Esophagus mucosa (tissue), 1 donor: Measurements from ENCODE around the gene YIF1B. TPM values are rescaled to one million over a fixed set of nuclear protein-coding genes. Genes with fewer than 3 reads are reported as not detected.
"Not testable (repeated sequence)": the region's sequence is repeated elsewhere in the genome, so short reads cannot be mapped to it uniquely, and the experiment has no call there.

Source experiments
- ATAC-seq: fragments of 200-7000 bp; cut with Tn5 transposase; one replicate; pipeline ENCODE4 v1.9.1; 2020
- total RNA-seq: library from RNA; stranded (reverse); gene quantifications from one replicate; pipeline ENCODE4 v1.2.4, GENCODE V29; 2023
- donor health status: DM: yes; HTN: yes; CAD: no.

YIF1B gene
- total RNA-seq, 1 donor from 2014 or later, result 43.1 TPM

DNA sequence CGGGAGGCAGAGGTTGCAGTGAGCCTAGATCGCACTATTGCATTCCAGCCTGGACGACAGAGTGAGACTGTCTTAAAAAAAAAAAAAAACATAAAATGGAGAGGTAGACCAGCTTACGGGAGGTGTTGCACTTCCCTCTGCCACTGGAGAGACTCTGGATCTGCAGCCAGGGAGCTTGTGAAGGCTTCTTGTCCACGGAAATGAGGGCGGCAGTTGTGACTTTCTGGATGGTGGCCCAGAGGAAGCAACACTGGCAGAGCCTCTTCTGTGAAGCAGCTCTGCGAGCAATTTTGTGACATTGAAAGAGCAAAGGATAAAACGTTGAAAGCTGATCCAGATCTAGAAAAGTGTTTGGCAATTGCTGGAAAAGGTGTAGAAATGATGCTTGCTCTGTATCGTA, 41.0 kb downstream of the YIF1B start:
- ATAC-seq, result no peak

DNA sequence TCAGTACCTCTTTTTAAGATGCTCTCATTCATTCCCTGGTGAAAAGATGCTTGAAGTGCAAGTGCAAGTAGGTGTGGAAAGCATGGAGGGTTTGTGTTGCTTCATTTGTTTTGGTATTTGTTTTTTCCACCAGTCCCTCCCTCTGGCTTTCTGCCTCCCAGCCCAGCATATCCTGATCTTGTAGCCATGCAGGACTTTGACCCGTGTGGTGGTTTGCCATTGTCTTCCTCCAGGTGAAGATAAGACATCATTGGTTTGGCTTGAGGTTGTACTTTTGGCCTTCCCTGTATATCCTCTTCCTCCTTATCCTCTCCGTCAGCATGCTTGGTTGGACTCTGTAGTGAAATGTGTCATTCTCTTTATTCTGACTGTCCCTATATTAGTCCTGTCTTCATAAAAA, 42.2 kb downstream of the YIF1B start:
- ATAC-seq, result no peak

DNA sequence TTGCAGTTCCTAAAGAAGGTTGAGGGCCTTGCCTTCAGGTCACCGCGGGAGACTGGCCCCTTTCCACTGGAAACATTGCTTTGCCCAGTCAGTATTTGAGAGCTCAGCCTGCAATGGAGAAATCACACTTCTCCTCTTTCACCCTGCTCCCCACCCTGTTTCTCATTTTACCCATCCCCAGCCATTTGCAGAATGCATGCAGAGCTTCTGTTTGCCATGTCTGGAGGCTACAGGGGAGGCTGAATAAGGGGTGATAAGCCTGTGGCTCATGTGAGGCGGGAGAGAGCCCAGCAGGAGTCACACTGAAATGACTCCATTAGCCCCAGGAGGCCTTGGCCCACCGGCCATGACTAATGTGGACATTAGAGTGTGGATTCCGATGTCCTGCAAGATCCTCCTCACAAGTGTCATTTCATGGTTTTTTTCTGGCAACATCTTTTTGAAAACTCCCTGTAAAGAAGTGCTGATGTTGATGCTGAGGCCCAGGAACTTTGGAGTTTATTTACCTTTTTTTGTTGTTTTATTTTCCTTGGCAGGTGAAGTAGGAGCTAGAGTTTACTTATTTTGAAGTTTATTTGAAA, 45.1 kb downstream of the YIF1B start:
- ATAC-seq, result no peak

DNA sequence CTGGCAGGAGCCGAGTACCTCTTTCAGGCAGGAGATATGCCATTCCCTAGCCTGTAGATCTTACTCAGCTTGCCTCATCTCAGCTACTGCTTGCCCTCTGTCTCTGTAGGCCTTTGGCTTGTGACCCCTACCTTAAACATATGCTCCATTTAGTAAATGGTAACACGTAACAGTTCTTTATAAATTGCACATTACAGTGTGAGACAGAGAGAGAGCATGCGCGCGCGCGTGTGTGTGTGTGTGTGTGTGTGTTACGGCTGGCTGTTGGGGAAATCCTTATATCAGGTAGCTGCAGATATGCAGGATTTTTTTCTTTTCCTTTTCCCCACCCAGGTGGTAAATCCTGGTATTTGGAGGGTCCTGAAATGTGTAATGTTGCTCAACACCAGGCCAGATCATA, 47.2 kb downstream of the YIF1B start:
- ATAC-seq, result no peak

DNA sequence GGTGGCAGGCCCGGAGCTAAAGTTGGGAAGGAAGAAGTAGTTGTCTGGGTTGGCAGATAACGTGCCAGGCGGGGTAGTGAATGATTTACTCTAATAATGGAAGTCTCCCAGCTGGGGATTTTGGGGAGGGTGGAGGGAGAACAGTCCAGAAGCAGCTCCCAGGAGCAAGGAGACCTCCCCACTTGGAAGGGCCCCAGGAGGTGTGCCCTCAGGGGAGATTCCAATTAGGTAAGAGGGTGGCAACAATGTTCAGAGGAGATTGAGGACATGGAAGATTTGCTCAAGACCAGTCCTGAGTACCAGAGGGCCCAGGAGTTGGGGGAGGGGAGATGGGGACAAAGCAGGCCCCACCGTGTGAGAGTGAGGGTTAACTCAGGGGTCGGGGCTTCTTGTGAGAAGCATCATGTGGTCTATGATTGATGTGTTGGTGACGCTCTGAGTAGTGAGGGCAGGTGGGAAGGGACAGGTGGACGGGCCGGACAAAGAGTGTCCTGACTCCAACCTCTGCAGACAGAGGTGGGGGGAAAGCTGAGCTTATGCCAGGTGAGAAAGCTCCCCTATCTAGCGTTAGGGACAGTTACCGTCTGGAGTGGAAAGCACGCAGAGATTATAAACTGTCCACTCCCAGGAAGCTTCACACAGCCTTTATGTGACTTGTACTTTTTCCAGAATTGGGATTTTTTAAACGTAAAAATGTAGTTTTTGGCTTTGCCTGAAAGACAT, 47.8 kb downstream of the YIF1B start:
- ATAC-seq, result no peak

DNA sequence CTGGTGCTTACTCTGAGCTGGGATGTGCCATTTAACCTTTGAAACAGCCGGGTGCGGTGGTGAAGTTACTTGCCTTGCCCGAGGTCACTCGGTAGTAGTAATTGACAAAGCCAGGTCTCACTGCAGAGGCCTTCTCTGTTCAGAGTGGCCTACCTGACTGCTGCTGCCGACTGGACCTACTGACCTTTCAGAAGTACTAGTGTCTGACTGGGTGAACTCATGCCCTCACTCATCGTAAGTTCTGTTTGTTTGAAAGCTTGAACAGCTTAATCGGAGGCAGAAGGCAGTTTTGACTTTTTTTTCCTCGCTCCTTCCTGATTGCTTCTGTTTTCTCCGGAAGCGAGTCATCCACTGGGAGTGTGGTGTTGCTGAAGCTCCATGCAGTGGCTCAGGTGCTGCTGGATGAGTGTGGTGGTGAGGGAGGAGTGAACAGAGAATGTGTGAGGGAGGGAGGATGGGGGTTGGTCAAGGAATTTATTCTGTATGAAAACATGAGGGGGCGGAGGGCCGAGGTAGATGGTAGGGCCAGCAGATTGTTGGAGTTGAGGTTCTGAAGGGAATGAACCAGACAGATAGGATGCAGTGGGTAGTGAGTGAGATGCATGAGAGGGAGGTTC, 48.7 kb downstream of the YIF1B start:
- ATAC-seq, result peak; percentile 27

DNA sequence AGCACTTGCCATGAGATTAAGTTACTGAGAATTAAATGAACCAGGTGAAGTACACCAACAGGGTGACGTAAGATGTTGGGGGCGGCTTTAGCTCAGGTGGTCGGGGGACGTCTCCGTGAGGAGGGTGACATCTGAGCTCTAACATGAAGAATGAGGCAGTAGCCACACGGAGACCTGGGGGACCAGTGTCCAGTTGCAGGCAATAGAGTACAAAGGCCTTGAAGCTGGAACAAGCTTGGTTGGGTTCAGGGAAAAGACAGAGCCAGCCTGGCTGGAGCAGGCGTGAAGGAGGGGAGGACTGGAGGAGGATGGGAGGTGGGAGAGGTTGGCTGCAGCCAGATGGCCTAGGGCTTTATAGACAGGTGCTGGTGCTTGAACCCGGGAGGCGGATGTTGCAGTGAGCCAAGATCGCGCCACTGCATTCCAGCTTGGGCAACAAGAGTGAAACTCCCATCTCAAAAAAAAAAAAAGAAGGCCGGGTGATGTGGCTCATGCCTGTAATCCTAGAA, 49.8 kb downstream of the YIF1B start:
- no peak for ATAC-seq

DNA sequence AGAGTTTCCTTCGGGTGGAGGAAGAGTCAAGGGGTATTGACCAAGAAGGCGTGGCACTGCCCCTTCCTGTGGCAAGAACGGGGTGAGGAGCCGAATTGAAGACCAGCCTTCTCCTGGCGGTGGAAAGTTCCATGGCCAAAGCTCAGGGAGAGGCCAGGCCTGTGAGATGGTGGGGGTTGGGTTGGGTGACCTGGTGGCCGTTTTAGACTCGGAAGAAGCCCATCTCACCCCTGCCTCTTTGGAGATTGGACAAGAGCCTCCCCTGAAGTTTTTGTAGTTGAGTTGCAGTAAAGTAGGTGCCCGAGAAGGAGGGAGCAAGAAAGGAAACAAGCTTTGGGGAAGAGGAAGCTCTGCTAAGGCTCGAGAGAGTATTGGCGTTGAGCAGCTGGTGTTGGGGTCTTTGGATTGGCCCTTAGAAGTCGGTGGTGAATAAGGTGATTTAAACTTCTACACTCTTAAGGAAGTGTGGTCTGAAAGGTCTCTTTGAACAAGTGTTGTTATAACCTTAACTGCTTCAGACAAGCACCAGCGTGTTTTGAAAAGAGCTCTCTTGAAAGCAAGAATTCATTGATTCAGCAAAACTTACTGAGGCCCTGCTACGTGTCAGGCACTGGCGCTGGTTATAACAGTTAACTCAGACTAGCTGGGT, 50.4 kb downstream of the YIF1B start:
- ATAC-seq, result peak; percentile 7

DNA sequence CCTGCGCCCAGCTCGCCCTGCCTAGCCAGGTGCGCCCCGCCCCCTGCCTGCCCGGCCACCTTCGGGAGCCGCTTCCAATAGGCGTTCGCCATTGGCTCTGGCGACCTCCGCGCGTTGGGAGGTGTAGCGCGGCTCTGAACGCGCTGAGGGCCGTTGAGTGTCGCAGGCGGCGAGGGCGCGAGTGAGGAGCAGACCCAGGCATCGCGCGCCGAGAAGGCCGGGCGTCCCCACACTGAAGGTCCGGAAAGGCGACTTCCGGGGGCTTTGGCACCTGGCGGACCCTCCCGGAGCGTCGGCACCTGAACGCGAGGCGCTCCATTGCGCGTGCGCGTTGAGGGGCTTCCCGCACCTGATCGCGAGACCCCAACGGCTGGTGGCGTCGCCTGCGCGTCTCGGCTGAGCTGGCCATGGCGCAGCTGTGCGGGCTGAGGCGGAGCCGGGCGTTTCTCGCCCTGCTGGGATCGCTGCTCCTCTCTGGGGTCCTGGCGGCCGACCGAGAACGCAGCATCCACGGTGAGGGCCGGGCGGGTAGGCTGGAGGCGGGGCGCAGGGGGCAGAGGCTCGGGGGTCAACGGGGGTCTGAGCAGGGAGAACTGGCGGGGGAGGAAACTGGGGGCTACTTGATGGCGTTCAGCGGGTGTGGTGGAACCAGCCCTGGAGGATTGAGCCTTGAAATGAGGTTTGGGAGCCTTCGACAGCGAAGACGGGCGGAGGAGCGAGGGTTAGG, 51.1 kb downstream of the YIF1B start, which contains the start of gene SPINT2:
SPINT2 (plus strand) TSS at position 88 of the 727 bp plus-strand sequence; CDS start at position 408, 320 bp downstream.
- ATAC-seq, result peak; percentile 10

DNA sequence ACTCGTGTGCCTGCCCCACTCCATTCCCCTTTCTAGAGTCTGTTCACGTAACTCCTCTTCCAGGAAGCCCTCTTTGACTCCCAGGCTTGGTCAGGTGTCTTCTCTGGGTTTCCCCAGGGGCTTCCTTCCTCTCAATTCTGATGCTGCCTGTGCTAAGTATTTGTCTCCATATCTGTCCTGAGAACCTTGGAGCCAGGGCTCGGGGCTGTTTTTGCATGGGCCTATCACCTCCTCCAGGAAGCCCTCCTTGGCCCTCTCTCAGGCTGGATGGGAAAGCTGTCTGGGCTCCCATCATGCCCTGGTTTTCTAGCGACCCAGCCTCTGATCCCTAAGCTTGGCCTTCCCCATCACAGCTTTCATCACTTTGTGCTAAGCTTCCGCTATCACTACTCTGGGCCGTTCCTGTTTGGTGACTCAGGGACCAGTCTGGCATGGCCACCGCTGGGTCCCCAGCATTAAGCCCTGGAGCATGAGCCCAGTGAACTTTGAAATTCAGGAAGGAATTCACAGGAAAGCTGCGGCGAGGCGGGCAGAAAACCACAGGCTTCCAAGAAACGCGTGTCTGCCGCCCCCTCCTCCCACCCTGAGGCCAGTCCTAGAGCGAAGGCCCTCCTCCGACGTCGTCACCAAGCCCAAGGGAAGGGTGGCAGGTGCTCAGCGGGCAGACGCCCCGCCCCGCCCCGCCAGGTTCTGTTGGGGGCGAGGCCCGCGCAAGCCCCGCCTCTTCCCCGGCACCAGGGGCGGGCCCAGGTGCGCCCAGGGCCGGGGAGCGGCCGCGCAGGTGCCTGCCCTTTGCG, 51.9 kb downstream of the YIF1B start:
- peak; percentile 94 for ATAC-seq

DNA sequence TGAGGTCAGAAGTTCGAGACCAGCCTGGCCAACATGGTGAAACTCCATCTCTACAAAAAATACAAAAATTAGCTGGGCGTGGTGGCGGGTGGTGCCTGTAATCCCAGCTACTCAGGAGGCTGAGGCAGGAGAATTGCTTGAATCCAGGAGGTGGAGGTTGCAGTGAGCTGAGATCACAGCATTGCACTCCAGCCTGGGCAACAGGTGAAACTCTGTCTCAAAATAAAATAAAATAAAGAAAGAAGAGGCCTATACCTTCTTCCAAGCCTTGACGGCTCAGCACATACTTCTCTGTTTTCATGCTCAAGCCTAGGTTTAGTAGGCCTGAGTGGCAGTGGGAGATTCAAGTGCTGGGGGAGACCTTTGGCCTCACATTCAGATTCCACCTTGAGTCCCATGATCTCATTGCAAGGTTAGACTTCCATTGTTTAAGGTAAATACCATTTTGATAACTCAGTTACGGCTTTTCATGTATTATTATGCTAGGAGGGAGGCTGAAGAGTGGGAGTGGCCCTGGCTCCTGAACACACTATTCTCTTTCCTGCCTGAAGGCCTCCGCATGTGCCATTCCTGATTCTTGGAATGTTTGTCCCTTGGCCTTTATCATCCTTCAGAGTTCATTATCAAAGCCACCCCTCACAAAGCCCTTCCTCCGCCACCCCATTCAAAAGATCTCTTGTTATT, 53.0 kb downstream of the YIF1B start:
- no peak for ATAC-seq

DNA sequence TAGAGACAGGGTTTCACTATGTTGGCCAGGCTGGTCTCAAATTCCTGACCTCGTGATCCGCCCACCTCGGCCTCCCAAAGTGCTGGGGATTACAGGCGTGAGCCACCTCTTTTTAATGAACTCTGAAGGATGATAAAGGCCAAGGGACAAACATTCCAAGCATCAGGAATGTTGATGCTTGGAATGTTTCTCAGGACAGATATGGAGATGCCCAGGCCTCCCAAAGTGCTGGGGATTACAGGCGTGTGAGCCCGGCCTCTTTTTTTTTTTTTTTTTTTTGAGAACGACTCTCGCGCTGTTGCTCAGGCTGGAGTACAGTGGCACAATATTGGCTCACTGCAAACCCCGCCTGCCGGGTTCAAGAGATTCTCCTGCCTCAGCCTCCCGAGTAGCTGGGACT, 53.8 kb downstream of the YIF1B start:
- not testable (repeated sequence) for ATAC-seq

DNA sequence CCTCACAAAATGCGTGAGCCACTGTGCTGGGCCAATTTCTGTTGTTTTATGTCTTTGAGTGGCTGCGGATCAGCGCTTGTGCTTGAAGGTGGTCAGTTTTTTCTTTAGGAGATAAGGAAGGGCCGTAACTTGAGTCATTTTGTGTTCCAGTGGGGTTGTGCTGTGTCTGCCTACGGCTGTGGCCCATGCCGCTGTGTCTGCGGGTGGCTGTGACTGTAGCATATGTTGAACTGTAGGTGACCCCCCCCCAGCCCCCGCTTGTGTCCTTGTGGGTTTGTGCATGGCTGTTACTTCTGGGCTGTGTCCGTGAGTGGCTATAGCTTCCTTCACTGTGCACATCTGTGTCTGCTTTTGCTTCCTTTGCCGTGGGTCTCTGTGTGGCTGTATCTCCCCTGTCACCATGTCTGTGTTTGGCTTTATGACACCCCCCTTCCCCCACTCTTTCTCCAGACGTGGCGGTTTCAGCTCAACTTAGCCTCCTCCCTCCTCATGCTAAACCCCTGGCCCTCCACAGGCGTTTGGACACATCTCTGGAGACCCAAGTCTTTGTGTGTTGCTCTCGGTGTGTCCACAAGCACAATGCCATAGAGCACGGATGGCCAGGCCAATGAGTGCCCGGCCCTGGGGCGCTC, 60.2 kb downstream of the YIF1B start:
- no peak for ATAC-seq

DNA sequence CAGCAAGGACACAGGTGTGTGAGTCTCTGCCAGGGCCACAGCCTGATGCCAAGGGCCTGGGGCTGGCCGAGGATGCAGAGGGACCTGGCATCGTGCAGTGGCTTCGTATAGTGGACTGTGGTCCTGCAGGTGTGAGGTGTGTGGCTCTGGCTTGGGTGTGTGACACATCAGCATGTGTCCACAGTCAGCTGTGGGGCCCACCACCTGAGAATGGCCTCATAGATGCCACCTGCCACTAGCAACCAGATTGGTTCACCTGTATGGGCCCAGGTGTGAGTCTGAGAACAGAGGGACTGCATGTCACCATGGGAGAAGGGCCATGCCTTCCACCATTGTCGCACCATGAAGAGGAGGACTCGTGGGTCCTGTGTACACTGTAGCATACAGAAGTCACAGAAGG, 62.0 kb downstream of the YIF1B start:
- no peak for ATAC-seq

Other genes starting within 250 kb of the YIF1B start
- 0.16 TPM for gene DPF1, start 91.7 kb downstream of the YIF1B start, total RNA-seq
- 2.8 TPM for gene PPP1R14A, start 59.6 kb downstream of the YIF1B start, total RNA-seq
- 356 TPM for gene SPINT2, start 51.4 kb downstream of the YIF1B start, total RNA-seq
- gene C19orf33, start 11.7 kb downstream of the YIF1B start, total RNA-seq, result 272 TPM
- 22.8 TPM for gene KCNK6, start 3.9 kb upstream of the YIF1B start, total RNA-seq
- 2.0 TPM for gene CATSPERG, start 19.9 kb upstream of the YIF1B start, total RNA-seq
- gene PSMD8, start 58.6 kb upstream of the YIF1B start, total RNA-seq, result 154 TPM
- gene GGN, start 72.1 kb upstream of the YIF1B start, total RNA-seq, result not detected
- 0.56 TPM for gene SPRED3, start 72.8 kb upstream of the YIF1B start, total RNA-seq
- 20.8 TPM for gene FAM98C, start 87.1 kb upstream of the YIF1B start, total RNA-seq
- 0.24 TPM for gene RASGRP4, start 110.3 kb upstream of the YIF1B start, total RNA-seq
- gene RYR1, start 117.7 kb upstream of the YIF1B start, total RNA-seq, result 6.4 TPM